A673 (cell line): ENCODE measurements around the gene TOP2B.

Experiments
- EZH2 ChIP-seq: fragments of 200-600 bp; sonication (generic); IDR thresholded peaks from 2 replicates; pipeline ENCODE4 v1.6.1; 2017; ENCODE audit warnings: borderline replicate concordance, low read depth, mild to moderate bottlenecking, mixed read lengths, antibody characterized with exemption, low read length; ENCODE audit not compliant: poor library complexity, severe bottlenecking
- TF ChIP-seq, protein P1 (sequence below): fragments of 300-800, 200-600 bp; sonication (generic); conservative IDR thresholded peaks from 2 replicates; pipeline ENCODE4 v1.5.1; 2017; ENCODE audit warnings: low read depth, mild to moderate bottlenecking, antibody characterized with exemption, low read length, moderate library complexity, mixed read lengths

DNA sequence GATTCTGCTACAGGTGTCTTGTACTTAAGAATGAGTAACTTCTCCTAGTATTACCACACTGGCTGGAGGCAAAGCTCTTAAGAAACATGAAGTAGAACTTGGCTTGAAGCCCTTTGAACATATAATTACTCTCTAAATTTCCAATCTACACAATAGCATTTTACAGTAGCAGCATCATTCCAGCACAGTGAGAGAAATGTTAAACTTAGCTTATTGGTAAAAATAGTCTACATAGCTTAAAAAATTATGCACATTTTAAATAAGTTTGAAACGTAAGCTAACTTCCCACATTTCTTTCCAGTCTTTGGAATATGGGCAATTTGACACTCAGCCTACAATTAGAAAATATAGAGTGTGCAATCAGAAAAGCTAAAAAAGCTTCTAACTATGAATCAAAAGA is 32.8 kb upstream of the TOP2B start:
- TF ChIP-seq, protein P1, sequence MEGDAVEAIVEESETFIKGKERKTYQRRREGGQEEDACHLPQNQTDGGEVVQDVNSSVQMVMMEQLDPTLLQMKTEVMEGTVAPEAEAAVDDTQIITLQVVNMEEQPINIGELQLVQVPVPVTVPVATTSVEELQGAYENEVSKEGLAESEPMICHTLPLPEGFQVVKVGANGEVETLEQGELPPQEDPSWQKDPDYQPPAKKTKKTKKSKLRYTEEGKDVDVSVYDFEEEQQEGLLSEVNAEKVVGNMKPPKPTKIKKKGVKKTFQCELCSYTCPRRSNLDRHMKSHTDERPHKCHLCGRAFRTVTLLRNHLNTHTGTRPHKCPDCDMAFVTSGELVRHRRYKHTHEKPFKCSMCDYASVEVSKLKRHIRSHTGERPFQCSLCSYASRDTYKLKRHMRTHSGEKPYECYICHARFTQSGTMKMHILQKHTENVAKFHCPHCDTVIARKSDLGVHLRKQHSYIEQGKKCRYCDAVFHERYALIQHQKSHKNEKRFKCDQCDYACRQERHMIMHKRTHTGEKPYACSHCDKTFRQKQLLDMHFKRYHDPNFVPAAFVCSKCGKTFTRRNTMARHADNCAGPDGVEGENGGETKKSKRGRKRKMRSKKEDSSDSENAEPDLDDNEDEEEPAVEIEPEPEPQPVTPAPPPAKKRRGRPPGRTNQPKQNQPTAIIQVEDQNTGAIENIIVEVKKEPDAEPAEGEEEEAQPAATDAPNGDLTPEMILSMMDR = no peak
- TF ChIP-seq EZH2 = no peak
